SU-DHL-6 (cell line): ENCODE data around the gene CFAP99.

Experiments
- H2AFZ ChIP-seq: fragments of 200-600 bp; sonication (generic); 2 replicates; pipeline ENCODE4 v1.6.1; 2014; ENCODE audit warnings: low read depth, mild to moderate bottlenecking, moderate library complexity, mixed read lengths, antibody characterized with exemption, low read length; ENCODE audit not compliant: severe bottlenecking
- H3F3A ChIP-seq: fragments of 200-600 bp; shearing (Covaris generic); 2 replicates; pipeline ENCODE4 v1.6.0; 2016; ENCODE audit warnings: antibody characterized with exemption, mild to moderate bottlenecking; ENCODE audit not compliant: insufficient read depth
- H3K27ac ChIP-seq: fragments of 200-600 bp; sonication (generic); 2 replicates; pipeline ENCODE4 v1.5.1; 2016; ENCODE audit warnings: low read depth, mild to moderate bottlenecking, low read length, moderate library complexity, mixed read lengths
- H3K27me3 ChIP-seq: fragments of 200-600 bp; sonication (generic), shearing (Covaris generic); 2 replicates; pipeline ENCODE4 v1.6.0; 2014; ENCODE audit warnings: mild to moderate bottlenecking, low read length
- H3K36me3 ChIP-seq: fragments of 200-600 bp; sonication (generic); 2 replicates; pipeline ENCODE4 v1.6.1; 2014; ENCODE audit warnings: mild to moderate bottlenecking, low read length, mixed read lengths
- H3K4me2 ChIP-seq: fragments of 300-600, 200-600 bp; shearing (Covaris generic), sonication (generic); 2 replicates; pipeline ENCODE4 v1.6.0; 2014; ENCODE audit warnings: low read length, low read depth, mild to moderate bottlenecking; ENCODE audit not compliant: poor library complexity, severe bottlenecking
- H3K4me3 ChIP-seq: fragments of 200-600 bp; sonication (generic); 2 replicates; pipeline ENCODE4 v1.5.1; 2014; ENCODE audit warnings: antibody characterized with exemption, low read length, mild to moderate bottlenecking, mixed read lengths; ENCODE audit not compliant: insufficient read depth, poor library complexity, severe bottlenecking
- H3K79me2 ChIP-seq: fragments of 200-600 bp; sonication (generic); 2 replicates; pipeline ENCODE4 v1.6.1; 2014; ENCODE audit warnings: mild to moderate bottlenecking, low read length, moderate library complexity; ENCODE audit not compliant: insufficient read depth
- H3K9ac ChIP-seq: fragments of 200-600 bp; sonication (generic); 2 replicates; pipeline ENCODE4 v1.7.0; 2014; ENCODE audit warnings: mild to moderate bottlenecking, low read length
- H3K9me2 ChIP-seq: fragments of 200-600 bp; sonication (generic); replicated peaks from 2 replicates; pipeline ENCODE4 v1.6.1; 2014; ENCODE audit warnings: low read length; ENCODE audit not compliant: insufficient read depth
- H3K9me3 ChIP-seq: fragments of 200-600 bp; sonication (generic); 2 replicates; pipeline ENCODE4 v1.6.1; 2014; ENCODE audit warnings: low read length, mixed read lengths; ENCODE audit not compliant: insufficient read depth
- H4K20me1 ChIP-seq: fragments of 200-600 bp; sonication (generic); 2 replicates; pipeline ENCODE4 v1.6.1; 2014; ENCODE audit warnings: low read depth, mild to moderate bottlenecking, antibody characterized with exemption, low read length, moderate library complexity, mixed read lengths
- EZH2phosphoT487 ChIP-seq: fragments of 200-600 bp; sonication (generic), shearing (Covaris generic); conservative IDR thresholded peaks from 2 replicates; pipeline ENCODE4 v1.6.1; 2018; ENCODE audit warnings: mild to moderate bottlenecking, antibody characterized with exemption, low read length, moderate library complexity, mixed read lengths
- TF ChIP-seq, protein P1 (sequence below): fragments of 200-600 bp; sonication (generic); IDR thresholded peaks from one replicate; pipeline ENCODE4 v1.5.1; 2017; ENCODE audit warnings: antibody characterized with exemption, mild to moderate bottlenecking, low read length, moderate library complexity; ENCODE audit not compliant: insufficient read depth, poor library complexity, severe bottlenecking

CFAP99 gene

GRCh38 chr4:2448589-2448988 lies 29.8 kb downstream of the CFAP99 start:
- H4K20me1 ChIP-seq: no peaks in the 10 kb centered on the region
- H3K4me2 ChIP-seq: no peak overlapping the region
- H3K79me2 ChIP-seq: no peaks in the 10 kb centered on the region
- H3K9ac ChIP-seq: no peak overlapping the region
- no peak overlapping the region for H3K4me3 ChIP-seq
- no peak overlapping the region for H2AFZ ChIP-seq
- no peaks in the 10 kb centered on the region for H3K27me3 ChIP-seq
- H3K9me3 ChIP-seq: no peaks in the 10 kb centered on the region
- no peak overlapping the region for H3K27ac ChIP-seq
- H3K9me2 ChIP-seq: no peaks in the 10 kb centered on the region
- no peaks in the 10 kb centered on the region for H3K36me3 ChIP-seq
- H3F3A ChIP-seq: no peaks in the 10 kb centered on the region
- TF ChIP-seq, protein P1, sequence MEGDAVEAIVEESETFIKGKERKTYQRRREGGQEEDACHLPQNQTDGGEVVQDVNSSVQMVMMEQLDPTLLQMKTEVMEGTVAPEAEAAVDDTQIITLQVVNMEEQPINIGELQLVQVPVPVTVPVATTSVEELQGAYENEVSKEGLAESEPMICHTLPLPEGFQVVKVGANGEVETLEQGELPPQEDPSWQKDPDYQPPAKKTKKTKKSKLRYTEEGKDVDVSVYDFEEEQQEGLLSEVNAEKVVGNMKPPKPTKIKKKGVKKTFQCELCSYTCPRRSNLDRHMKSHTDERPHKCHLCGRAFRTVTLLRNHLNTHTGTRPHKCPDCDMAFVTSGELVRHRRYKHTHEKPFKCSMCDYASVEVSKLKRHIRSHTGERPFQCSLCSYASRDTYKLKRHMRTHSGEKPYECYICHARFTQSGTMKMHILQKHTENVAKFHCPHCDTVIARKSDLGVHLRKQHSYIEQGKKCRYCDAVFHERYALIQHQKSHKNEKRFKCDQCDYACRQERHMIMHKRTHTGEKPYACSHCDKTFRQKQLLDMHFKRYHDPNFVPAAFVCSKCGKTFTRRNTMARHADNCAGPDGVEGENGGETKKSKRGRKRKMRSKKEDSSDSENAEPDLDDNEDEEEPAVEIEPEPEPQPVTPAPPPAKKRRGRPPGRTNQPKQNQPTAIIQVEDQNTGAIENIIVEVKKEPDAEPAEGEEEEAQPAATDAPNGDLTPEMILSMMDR: no peak
- TF ChIP-seq EZH2phosphoT487: no peak

DNA sequence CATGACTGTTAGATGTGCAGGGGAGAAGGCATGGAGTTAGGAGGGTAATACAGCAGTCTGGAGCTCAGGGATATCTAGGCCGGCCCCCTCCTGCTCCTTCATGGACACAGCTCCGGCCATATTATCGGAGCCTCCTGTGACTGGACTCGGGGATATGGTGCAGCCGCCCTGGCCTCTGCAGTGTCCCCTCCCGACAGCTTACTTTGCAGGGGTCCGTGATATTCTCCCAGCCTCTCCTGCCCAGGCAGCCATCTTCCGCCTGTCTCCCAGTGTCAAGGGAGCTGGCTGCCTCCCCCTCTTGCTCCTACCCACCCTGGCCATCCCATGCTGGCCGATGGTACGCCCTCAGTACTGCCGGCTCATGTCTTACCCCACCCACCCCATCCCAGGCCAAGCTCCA lies 30.3 kb downstream of the CFAP99 start:
- no peaks in the 10 kb centered on the region for H4K20me1 ChIP-seq
- no peaks in the 10 kb centered on the region for H3K9me3 ChIP-seq
- H2AFZ ChIP-seq: no peak overlapping the region
- no peak overlapping the region for H3K9ac ChIP-seq
- no peaks in the 10 kb centered on the region for H3K9me2 ChIP-seq
- H3K27ac ChIP-seq: no peak overlapping the region
- H3K36me3 ChIP-seq: no peaks in the 10 kb centered on the region
- H3F3A ChIP-seq: no peaks in the 10 kb centered on the region
- no peak overlapping the region for H3K4me2 ChIP-seq
- TF ChIP-seq, protein P1: no peak
- no peak for TF ChIP-seq EZH2phosphoT487
- no peaks in the 10 kb centered on the region for H3K27me3 ChIP-seq
- H3K4me3 ChIP-seq: no peak overlapping the region
- no peaks in the 10 kb centered on the region for H3K79me2 ChIP-seq

DNA sequence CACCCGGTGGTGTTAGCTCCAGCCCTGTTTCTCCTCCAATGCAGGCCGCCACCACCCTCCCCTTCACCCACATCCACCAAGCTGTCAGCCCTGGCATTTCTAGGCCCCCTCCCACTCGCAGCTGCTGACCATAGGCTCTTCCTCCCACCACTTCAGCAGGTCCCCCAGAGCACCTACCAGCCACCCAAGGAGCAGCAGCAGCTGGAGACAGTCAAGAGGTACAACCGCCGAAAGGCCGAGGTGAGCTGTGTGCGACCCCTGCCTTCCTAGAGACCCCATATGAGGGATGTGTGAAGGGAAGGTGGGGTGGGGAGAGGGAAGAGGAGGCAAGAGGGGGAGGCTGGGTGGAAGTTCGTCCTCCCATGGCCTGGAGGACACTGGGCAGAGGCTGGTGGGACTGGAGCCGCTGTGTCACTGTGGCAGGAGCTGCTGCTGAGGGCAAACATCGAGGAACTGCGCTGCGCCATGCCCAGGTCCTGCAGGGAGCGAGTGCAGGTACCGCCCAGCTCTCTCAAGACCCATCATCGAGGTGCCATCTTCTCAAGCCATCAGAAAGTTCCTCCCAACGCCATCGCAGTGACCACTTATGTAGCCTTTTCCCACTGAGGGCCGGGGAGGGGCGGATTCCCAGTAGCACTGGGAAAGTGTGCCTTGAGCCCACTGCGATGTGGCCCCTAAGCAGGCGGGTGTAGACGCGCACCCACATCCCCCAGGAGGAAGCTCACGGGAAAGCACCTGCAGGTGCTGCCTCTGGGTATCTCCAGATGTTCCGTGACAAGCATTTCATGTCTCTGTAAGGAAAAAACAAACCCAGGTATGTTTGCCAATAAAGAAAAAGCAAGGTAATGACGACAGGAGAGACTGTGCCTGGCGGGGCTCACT lies 31.0 kb downstream of the CFAP99 start:
- Histone ChIP-seq H3K27me3 (no peaks in the 10 kb centered on the region), H3K9ac (no peak overlapping the region), H4K20me1 (no peaks in the 10 kb centered on the region), H3K36me3 (no peaks in the 10 kb centered on the region), H3K79me2 (no peaks in the 10 kb centered on the region), H3K4me3 (no peak overlapping the region), H2AFZ (no peak overlapping the region), H3K4me2 (no peak overlapping the region), H3K9me3 (no peaks in the 10 kb centered on the region), H3F3A (no peaks in the 10 kb centered on the region), H3K27ac (no peak overlapping the region), H3K9me2 (no peaks in the 10 kb centered on the region)
- TF ChIP-seq, protein P1: no peak
- no peak for TF ChIP-seq EZH2phosphoT487
